Stomach (tissue), 4 donors: ENCODE measurements around the gene SERPINI1.

Experiments used
- POLR2A ChIP-seq, 4 donors: fragments of 450-650 bp; IDR thresholded peaks; one replicate each; pipeline ENCODE4 v1.6.1; 2016; ENCODE audit warnings: antibody characterized with exemption in 4 of 4, control low read depth in 2 of 4, mild to moderate bottlenecking in 1 of 4, moderate library complexity in 1 of 4
- POLR2AphosphoS5 ChIP-seq, 3 donors: sonication (generic); formaldehyde crosslinking; IDR thresholded peaks; one replicate each; pipeline ENCODE4 v1.6.1; 2016; ENCODE audit warnings: antibody characterized with exemption in 3 of 3
- TF ChIP-seq, protein P1 (sequence below), 7 experiments: fragments of 450-650 bp in 4 of 7; fragments of 200-600 bp in 3 of 7; sonication (generic) in 3 of 7; IDR thresholded peaks; one replicate each; pipeline ENCODE4 v1.5.1; 2016 to 2019; ENCODE audit warnings: antibody characterized with exemption in 7 of 7, control low read depth in 2 of 7, mild to moderate bottlenecking in 1 of 7

- no peak for TF ChIP-seq POLR2A (IDR thresholded peaks at IDR 0.05)
- TF ChIP-seq, protein P1, sequence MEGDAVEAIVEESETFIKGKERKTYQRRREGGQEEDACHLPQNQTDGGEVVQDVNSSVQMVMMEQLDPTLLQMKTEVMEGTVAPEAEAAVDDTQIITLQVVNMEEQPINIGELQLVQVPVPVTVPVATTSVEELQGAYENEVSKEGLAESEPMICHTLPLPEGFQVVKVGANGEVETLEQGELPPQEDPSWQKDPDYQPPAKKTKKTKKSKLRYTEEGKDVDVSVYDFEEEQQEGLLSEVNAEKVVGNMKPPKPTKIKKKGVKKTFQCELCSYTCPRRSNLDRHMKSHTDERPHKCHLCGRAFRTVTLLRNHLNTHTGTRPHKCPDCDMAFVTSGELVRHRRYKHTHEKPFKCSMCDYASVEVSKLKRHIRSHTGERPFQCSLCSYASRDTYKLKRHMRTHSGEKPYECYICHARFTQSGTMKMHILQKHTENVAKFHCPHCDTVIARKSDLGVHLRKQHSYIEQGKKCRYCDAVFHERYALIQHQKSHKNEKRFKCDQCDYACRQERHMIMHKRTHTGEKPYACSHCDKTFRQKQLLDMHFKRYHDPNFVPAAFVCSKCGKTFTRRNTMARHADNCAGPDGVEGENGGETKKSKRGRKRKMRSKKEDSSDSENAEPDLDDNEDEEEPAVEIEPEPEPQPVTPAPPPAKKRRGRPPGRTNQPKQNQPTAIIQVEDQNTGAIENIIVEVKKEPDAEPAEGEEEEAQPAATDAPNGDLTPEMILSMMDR (IDR thresholded peaks at IDR 0.05), result no peak
- TF ChIP-seq POLR2AphosphoS5 (IDR thresholded peaks at IDR 0.05), result no peak
Measured at GRCh38 chr3:167808910-167809309, 73.4 kb downstream of the SERPINI1 start.
